Measurements from ENCODE around the gene CDX2. TPM values are rescaled to one million over a fixed set of nuclear protein-coding genes. Genes with fewer than 3 reads are reported as not detected.
A peak's percentile ranks its signal among the peaks of the same experiment; 100 is the strongest.
"Not testable (repeated sequence)": the region's sequence is repeated elsewhere in the genome, so short reads cannot be mapped to it uniquely, and the experiment has no call there.

CDX2 gene
- total RNA-seq, 1 donor from 2014 or later = not detected

GRCh38 chr13:27965740-27966640, 3.1 kb downstream of the CDX2 start:
- DNase-seq (ENCODE audit: low read depth in 2 of 2) = no peak

- no peak for DNase-seq (ENCODE audit: low read depth in 2 of 2)
Observed at GRCh38 chr13:27965343-27965739, 3.8 kb downstream of the CDX2 start.

GRCh38 chr13:27964741-27965323, 4.3 kb downstream of the CDX2 start:
- DNase-seq (ENCODE audit: low read depth in 2 of 2) = no peak

GRCh38 chr13:27964206-27964605, 4.9 kb downstream of the CDX2 start:
- DNase-seq (ENCODE audit: low read depth in 2 of 2) = not testable (repeated sequence)

DNA sequence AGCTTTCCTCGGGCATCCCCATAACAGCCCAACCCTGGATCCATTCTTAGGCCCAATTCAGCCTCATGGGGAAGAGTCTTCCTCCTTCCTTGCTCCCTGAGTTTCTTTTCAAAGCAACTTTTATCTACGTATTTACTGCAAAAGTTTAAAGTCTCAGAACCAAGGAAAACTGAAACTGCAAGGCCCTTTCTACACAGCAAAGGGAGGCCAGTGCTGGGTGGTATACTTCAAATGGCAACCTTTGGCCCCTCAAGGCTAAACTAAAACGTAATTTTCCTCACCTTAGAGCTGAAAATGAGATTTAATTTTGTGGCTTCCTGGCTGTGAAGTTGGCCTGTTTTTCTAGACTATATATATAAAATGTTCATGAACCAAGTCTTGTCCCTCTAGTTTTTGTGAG, 5.6 kb downstream of the CDX2 start:
- no peak for DNase-seq (ENCODE audit: low read depth in 2 of 2)

DNA sequence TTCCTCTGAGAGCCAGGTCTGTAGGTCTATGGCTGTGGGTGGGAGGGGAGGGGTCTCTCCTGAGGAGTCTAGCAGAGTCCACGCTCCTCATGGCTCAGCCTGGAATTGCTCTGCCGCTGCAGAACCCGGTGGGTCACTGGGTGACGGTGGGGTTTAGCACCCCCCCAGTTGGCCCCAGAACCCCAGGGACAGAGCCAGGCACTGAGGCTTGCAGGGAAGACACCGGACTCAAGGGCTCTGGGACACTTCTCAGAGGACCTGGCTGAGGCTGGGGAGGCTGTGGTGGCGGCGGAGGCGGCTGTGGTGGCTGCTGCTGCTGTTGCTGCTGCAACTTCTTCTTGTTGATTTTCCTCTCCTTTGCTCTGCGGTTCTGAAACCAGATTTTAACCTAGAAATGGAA, 6.1 kb downstream of the CDX2 start:
- DNase-seq (ENCODE audit: low read depth in 2 of 2) = no peak

DNA sequence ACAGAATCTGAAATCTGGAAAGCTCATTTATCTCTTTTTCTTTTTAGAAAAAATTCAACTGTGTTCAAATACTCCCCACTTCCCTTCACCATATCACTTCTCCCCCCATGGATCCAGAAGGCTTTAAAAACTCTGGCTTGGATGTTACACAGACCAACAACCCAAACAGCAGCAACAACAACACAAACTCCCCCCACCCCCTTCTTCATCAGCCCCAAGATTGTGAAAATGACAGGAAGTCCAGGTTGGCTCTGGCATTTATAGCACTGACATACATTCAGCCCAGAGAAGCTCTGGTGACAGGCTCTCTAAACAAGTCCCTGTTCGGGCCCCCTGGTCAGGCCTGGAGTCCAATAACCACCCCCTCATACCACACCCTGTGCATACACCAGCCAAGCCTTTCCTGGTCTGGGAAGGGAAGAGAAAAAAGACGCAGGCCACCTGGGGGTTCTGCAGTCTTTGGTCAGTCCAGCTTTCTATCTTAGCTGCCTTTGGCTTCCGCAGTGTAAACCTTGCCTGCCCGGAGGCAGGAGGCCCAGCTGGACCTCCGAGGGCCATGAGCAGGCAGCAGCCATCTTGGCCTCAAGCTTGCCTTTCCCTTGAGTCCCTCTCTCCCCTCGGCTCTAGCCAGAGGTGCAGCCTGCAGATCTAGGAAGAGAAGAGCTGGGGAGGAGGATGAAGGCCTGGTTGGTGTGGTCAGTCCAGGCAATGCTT, 6.8 kb downstream of the CDX2 start:
- no peak for DNase-seq (ENCODE audit: low read depth in 2 of 2)

DNA sequence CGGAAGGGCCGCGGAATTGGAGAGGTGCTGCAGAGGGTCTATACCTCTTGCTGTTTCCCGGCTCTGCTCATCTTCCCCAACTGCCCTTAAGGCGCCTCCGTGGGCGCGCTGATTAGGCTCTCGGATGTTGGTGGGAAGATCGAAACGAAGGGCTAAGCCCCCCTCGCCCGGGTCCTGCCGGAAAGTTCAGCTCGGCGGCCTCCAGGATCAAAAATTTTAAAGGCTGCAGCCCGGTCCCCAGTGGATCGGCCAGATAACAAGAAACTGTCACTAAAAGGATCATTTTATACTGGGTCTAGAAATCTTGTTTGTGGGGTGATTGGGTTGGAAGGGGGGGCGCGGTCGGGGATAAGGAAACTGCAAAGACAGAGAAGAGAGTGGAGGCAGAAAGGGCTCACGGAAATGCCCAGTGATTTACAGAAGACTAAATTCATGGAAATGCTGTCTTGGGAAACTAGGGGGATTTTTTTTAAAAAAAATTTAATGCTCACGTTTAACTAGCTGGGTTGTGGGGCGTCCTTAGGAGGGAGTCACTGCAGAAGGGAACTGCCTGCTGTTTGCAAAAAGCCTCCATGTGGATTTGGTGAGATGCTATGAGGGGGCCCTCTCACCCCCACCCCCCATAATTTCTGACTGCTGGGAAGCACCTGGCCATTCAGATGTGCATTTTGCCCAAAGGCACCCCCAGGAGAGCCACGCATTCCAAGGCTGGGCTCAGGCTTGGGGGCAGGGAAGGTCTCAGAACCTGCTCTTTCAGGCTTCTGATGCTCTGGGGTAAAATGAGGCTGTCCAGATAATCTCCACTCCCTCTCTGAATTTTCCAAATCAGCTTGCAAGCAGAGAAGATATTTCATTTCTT, 7.7 kb downstream of the CDX2 start:
- DNase-seq (ENCODE audit: low read depth in 2 of 2) = no peak

DNA sequence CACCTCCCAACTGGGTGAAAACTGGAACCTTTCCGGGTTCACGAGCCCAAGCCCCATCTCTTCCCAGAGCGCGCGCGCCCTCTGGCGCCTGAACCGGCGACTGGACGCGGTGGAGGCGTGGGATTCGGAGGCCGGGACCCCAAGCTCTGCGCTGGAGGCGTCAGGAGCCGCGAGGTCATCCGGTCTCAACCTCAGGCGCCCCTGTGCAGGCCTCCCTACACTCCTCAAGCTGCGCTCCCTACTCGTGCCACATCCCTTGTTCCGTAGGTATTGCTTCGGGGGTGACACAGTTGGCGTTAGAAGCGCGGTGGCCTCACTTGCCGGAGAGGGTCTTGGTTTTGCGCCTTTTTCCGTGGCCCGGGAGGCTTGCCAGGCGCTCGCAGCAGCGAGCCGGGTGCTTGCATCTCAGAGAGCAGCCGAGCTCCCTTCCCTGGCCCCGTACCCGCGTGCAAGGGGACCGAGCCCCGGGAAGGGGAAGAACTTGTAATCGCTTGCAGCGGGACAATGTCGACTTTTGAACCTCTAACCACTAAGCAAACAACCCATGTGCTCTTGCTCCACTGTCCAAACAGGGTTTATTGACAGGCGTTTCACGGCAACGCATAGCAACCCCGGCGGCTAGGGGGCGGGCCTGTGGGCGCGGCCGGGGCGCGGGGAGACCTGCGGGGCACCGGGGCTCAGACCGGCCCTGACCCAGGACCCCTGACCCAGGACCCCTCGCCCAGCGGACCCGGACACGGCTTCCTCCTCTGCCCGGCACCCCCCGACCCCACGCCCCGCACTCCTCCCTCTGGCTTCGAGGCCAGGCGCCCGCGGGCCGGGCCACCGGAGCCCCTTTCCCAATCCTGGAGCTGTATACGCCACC, 8.5 kb downstream of the CDX2 start:
- DNase-seq (ENCODE audit: low read depth in 2 of 2) = peak; percentile 40 to 68

GRCh38 chr13:27959976-27960361, 9.1 kb downstream of the CDX2 start:
- no peak for DNase-seq (ENCODE audit: low read depth in 2 of 2)

DNA sequence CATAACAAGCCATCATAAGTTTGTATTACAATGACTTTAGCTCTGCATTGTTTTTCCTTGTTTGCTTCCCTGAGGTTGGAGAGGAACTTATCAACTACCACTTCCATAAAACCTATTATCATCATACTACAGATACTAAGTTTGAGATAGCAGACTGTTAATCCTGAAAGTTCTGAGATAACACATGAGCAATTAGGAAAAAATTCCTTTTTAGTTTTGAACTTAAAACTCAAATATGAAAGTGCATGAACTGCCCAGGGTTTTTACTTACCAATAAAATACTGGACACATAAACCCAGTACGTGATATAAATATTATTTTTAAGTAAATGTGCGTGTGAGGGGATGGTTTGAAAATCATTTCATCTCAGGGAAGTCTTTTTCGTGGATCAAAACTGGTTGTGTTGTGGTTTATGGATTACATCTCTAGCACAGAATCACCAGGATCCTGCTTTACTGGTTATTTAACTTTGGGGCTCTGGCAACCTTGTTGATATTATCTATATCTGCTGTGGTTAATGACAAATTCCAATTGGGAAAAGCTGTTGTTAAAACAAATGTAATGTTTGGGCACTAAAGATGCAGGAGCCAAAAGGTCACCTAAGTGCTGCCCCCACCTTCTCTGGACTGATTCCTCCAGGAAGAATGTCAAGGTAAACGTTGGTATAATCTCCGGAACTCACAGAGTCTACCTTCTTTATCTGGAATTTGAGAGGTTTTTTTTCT, 12.4 kb downstream of the CDX2 start:
- no peak for DNase-seq (ENCODE audit: low read depth in 2 of 2)

DNA sequence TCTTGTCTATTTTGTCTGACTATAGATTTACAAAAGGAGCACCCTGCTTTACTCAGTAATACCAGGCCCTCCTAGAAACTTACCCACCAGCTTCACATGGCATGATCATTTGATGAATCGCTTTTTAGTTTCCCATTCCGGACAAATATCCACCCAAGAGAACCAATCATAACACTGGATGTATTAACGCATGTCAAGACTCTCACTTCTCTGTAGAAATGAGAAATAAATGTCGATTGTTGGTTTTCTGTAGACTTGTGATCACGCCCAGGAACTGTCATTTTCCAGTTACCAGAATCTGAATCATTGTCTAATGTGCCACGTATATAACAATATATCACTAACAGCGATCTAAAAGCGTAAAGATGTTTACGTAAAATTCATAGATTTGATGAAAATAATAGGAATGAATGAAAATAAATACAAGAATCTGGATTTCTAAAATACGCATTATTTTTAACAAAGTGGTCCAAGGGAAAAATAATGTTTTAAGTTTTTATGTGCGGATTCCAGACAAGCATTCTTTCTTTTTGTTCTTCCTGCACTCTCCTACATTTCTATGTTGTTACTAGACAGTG, 14.0 kb downstream of the CDX2 start:
- no peak for DNase-seq (ENCODE audit: low read depth in 2 of 2)

- peak; percentile 12 to 38 for DNase-seq (ENCODE audit: low read depth in 2 of 2)
Observed at GRCh38 chr13:27954406-27954851, 14.7 kb downstream of the CDX2 start.

GRCh38 chr13:27953676-27954405, 15.3 kb downstream of the CDX2 start:
- DNase-seq (ENCODE audit: low read depth in 2 of 2) = peak; percentile 76 to 79

DNA sequence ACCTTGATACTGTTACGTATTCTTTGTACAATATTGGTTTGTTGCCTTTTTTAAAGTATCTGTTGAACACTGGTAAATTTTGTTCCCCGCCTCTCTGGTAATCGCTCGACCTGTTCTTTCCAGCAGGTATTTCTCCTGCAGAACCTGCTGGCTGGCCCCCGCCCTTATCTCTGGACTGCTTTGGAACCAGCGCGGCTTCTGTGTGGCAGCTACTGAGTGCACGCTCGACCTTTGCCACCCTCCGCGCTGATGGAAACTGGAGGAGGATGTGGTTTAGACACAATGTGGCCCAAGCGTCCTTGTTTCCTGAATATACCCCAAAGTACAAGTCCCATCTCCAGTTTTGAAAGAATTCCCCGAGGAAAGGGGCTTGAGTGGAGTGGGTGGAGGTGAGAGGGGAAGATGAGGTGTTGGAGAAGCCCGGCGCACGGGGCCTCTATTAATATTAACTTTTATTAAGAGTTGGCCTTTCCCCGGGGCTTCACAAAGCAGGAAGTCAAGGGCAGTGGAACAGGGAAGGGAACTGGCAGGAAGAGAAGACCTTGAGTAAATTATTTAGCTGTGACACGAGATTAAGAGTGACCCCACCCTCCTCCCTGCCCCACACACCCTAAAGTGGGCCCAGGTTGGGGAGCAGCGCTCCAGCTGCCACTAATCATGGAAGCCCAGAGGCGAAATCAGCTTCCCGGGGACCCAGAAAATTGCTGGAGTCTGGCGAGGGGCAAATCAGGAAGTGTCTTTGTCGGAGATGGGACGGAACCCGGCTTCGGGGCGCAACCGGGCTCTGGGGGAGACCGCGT, 16.0 kb downstream of the CDX2 start:
- no peak for DNase-seq (ENCODE audit: low read depth in 2 of 2)

- DNase-seq (ENCODE audit: low read depth in 2 of 2) = no peak
Observed at GRCh38 chr13:27942972-27943371, 26.1 kb downstream of the CDX2 start.

DNA sequence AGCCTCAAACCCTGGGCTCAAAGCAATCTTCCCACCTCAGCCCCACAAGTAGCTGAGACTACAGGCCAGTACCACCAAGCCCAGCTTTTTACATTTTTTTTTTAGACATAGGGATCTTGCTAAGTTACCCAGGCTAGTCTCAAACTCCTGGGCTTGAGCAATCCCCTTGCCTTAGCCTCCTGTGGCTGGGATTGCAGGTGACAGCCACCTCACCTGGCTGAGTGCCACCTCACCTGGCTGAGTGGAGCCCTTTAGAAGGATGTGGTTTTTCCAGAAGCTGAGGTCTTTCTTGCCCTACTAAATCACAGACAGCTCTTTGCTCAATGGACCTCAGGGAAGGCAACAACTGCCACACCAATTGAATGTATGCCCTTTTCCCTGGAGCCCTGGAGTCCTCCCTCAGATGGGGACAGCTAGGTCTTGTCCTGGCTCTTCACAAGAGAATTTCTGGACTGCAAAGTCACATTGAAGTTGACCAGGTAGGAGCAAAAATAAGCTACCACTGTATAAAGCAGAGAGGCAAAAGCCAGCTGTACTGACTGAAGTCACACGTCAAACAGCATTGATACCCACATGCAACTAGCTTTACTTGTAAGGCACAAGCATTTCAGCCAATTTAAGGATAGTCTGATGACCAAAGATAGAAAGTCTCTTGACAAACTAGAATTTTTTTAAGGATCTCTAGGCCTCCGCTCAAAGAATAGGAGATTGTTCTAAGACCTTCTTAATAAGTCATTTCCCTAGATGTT, 35.4 kb downstream of the CDX2 start:
- DNase-seq (ENCODE audit: low read depth in 2 of 2) = no peak

Measured in lung microvascular endothelial cell (primary cell).